K562 (cell line): Measurements from ENCODE around the gene TNFRSF6B. TPM values are rescaled to one million over a fixed set of nuclear protein-coding genes. Genes with fewer than 3 reads are reported as not detected.

Source experiments
- CHD1 ChIP-seq: fragments of 200-600 bp; sonication (generic); IDR thresholded peaks from one replicate; pipeline ENCODE4 v1.6.1; 2012; ENCODE audit warnings: mild to moderate bottlenecking, moderate library complexity, low read length, inconsistent platforms
- CHD4 ChIP-seq: fragments of 200-600 bp; sonication (generic); IDR thresholded peaks from 3 replicates; pipeline ENCODE4 v1.6.1; 2012; ENCODE audit warnings: low read depth, mild to moderate bottlenecking, mixed read lengths, low read length, inconsistent platforms; ENCODE audit not compliant: insufficient read depth, insufficient replicate concordance, poor library complexity, severe bottlenecking
- DIDO1 ChIP-seq: fragments of 450-650 bp; IDR thresholded peaks from 2 replicates; pipeline ENCODE4 v1.6.1; 2016; ENCODE audit warnings: low read depth, missing biosample characterization, missing genetic modification characterization
- ELF2 ChIP-seq: fragments of 250-450 bp; sonication (Bioruptor Pico); IDR thresholded peaks from 2 replicates; pipeline ENCODE4 v1.5.0; 2021; ENCODE audit warnings: mild to moderate bottlenecking
- GTF2E2 ChIP-seq: fragments of 200-800 bp; sonication (Bioruptor generic); IDR thresholded peaks from 2 replicates; pipeline ENCODE4 v1.6.1; 2016; ENCODE audit warnings: missing genetic modification characterization, missing compliant biosample characterization
- MLX ChIP-seq, 2 experiments: fragments of 450-650 bp in 1 of 2; sonication (generic) in 1 of 2; formaldehyde crosslinking; conservative IDR thresholded peaks; 2 replicates each; pipeline versions ENCODE4 v1.4.0 to v1.8.1; 2020 to 2022; ENCODE audit warnings: mild to moderate bottlenecking in 1 of 2, missing genetic modification reagents in 1 of 2
- PHTF2 ChIP-seq: fragments of 250-450 bp; sonication (Bioruptor Pico); IDR thresholded peaks from 2 replicates; pipeline ENCODE4 v1.5.0; 2021; ENCODE audit warnings: mild to moderate bottlenecking
- PREB ChIP-seq: sonication (generic); formaldehyde crosslinking; IDR thresholded peaks from 2 replicates; pipeline ENCODE4 v1.8.1; 2023; ENCODE audit warnings: mild to moderate bottlenecking, missing genetic modification reagents
- RERE ChIP-seq: sonication (generic); formaldehyde crosslinking; IDR thresholded peaks from 2 replicates; pipeline ENCODE4 v1.8.0; 2023; ENCODE audit warnings: missing genetic modification reagents, mild to moderate bottlenecking, borderline replicate concordance
- RUNX1 ChIP-seq: sonication (generic); IDR thresholded peaks from 2 replicates; pipeline ENCODE4 v1.6.1; 2016; ENCODE audit warnings: antibody characterized with exemption, low read depth
- SMAD3 ChIP-seq: fragments of 450-650 bp; formaldehyde crosslinking; conservative IDR thresholded peaks from 2 replicates; pipeline ENCODE4 v1.4.0; 2020; ENCODE audit warnings: mild to moderate bottlenecking
- STAT6 ChIP-seq: sonication (generic); formaldehyde crosslinking; IDR thresholded peaks from 2 replicates; pipeline ENCODE4 v1.8.1; 2023; ENCODE audit warnings: mild to moderate bottlenecking, missing genetic modification reagents
- USF2 ChIP-seq: sonication (generic); formaldehyde crosslinking; IDR thresholded peaks from 2 replicates; pipeline ENCODE4 v1.5.0; 2020; ENCODE audit warnings: missing genetic modification reagents
- ZBTB8A ChIP-seq: fragments of 450-650 bp; IDR thresholded peaks from 2 replicates; pipeline ENCODE4 v1.6.1; 2018; ENCODE audit warnings: mild to moderate bottlenecking, moderate library complexity; ENCODE audit not compliant: partially characterized antibody
- ZNF23 ChIP-seq: fragments of 250-450 bp; sonication (Bioruptor Pico); IDR thresholded peaks from 2 replicates; pipeline ENCODE4 v1.4.0; 2020; ENCODE audit warnings: mild to moderate bottlenecking
- ZSCAN29 ChIP-seq: fragments of 450-650 bp; IDR thresholded peaks from 2 replicates; pipeline ENCODE4 v1.6.1; 2017
- polyA plus RNA-seq, 8 experiments: library from polyadenylated mRNA; depleted of rRNA in 4 of 8; stranded (reverse) in 5 of 8; unstranded in 3 of 8; fragments of >200 nt; fragmentation: Nextera tagmentation in 2 of 8; fragmentation: Illumina TruSeq in 1 of 8; extraction: Ambion mirVana in 2 of 8; extraction: Trizol in 1 of 8; gene quantifications; 2 replicates each; pipeline versions ENCODE4 v1.2.1 to v1.2.3, GENCODE V29; 2011 to 2014; ENCODE audit warnings: inconsistent platforms in 1 of 8, missing spikeins in 1 of 8
- total RNA-seq, 7 experiments: library from RNA; depleted of rRNA in 6 of 7; stranded (reverse); fragments of >200 nt in 6 of 7; fragmentation: Illumina TruSeq in 2 of 7; extraction: Trizol in 2 of 7; gene quantifications; 2 replicates each; pipeline versions ENCODE4 v1.2.1 to v1.2.3, GENCODE V29; 2011 to 2021; ENCODE audit warnings: low replicate concordance in 1 of 7

TNFRSF6B gene
- total and polyA plus RNA-seq, 9 of the 15 experiments (the other 6 are each of a cell fraction or from before 2014, with no cell fraction given), result 0.10 to 3.5 (median 0.32) TPM; not detected in 6

- TF ChIP-seq RERE (CRISPR knock-in tag) (0 out of 2 replicates have a peak, but pooled peaks have one; percentile 68), PREB (CRISPR knock-in tag) (no peak), SMAD3 (CRISPR knock-in tag) (no peak), RUNX1 (no peak), MLX (CRISPR knock-in tag; conservative IDR thresholded peaks at IDR 0.05) (no peak; a peak in 1 of 4 replicates), ELF2 (CRISPR knock-in tag) (peak; percentile 95), GTF2E2 (tag) (peak; percentile 78; the same call in 1 of the 2 replicates), ZNF23 (no peak), STAT6 (CRISPR knock-in tag) (no peak), USF2 (CRISPR knock-in tag) (no peak), ZBTB8A (no peak), CHD1 (no peak), CHD4 (no peak), PHTF2 (CRISPR knock-in tag) (no peak), DIDO1 (tag) (peak; percentile 65; the same call in 1 of the 2 replicates), ZSCAN29 (0 out of 2 replicates have a peak, but pooled peaks have one; percentile 38)
Measured at GRCh38 chr20:63707558-63708300, 11.3 kb downstream of the TNFRSF6B start, which contains the start of the genes ARFRP1 and ZGPAT (continued).
